Cardiac fibroblast (primary cell): Measurements from ENCODE around the gene METTL21C.
A peak's percentile ranks its signal among the peaks of the same experiment; 100 is the strongest.

Experiments
- DNase-seq, 2 donors: peaks; one replicate each; pipeline versions ENCODE4 v3.0.0 to v3.0.0-alpha.2; 2010; ENCODE audit warnings: low read depth in 2 of 2
- H3K4me3 ChIP-seq, 2 donors: replicated peaks in 1 of 2; 1 replicate in 1 of 2; 2 replicates in 1 of 2; pipeline ENCODE4 v1.5.1; 2011; ENCODE audit warnings: low read depth in 2 of 2, low read length in 2 of 2, mild to moderate bottlenecking in 2 of 2, moderate library complexity in 1 of 2
- CTCF ChIP-seq: IDR thresholded peaks from one replicate; pipeline ENCODE4 v1.5.1; 2011; ENCODE audit warnings: low read depth, mild to moderate bottlenecking, low read length, inconsistent platforms

Gene METTL21C

DNA sequence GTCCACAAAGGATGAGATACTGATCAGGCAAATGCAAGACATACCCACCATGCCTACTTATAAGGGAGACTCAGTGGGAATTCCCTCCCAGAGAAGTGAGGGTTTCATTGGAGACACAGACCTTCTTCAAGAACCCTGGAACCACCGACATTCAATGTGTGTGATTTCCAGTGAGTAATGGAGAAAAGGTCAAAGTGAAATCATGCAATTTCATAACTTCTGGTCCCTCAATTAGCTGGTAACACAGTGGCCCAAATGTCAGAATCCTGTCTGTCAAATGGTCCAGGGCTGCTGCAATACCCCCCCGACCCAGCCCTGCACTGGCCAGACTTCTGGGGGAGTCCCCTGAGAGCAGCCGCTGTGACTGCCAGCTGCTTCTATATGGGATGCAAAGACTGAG lies 4.7 kb upstream of the METTL21C start:
- DNase-seq: no peak
- TF ChIP-seq CTCF: no peak
- H3K4me3 ChIP-seq: no peak overlapping the region

DNA sequence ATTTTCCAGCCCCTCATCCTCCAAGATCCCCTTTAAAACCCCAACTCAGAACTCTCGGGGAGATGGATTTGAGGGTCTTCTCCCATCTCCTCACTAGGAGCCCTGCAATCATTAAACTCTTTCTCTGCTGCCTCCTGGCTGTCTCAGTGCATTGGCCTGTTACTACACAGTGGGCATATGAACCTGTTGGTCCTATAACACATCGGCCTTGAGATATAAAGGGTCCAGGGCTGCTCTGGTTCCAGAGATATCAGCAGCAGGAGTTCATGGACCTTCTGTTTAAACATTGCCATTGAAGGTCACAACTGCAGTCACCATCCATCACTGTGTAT lies 3.8 kb upstream of the METTL21C start:
- no peak overlapping the region for H3K4me3 ChIP-seq
- TF ChIP-seq CTCF: no peak
- no peak for DNase-seq

DNA sequence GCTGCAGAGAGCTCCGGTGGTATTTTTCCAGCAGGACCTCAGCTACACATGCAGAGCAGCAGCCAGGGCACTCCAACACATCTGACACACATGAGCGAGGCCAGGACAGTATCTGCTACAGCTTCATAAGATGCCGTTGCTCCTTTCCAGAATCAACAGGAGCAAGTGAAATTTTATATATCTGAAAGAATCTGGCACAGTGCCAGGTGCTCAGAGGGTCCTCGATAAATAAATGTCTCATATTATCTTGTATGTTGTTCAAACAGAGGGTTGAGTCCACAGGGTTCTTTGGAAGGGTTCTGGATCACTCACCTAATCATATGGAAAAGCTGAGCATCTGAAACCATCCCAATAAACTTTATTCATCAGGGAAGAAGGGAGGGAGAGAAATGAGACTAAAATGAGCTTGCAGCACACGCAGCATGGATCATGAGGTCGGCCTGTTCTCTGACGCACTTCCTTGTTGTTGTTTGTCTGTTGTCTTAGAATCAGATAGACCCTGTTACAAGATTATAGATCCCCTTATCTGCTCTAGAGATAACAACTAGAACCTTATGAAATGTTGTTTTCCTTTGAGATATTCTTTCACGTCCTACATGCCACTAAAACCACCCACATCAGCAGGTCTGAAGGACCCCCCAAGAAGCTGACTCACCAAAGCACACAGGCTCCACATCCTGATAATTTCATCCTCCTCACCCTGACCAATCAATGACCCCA lies 3.2 kb upstream of the METTL21C start:
- no peak overlapping the region for H3K4me3 ChIP-seq
- no peak for TF ChIP-seq CTCF
- no peak for DNase-seq

DNA sequence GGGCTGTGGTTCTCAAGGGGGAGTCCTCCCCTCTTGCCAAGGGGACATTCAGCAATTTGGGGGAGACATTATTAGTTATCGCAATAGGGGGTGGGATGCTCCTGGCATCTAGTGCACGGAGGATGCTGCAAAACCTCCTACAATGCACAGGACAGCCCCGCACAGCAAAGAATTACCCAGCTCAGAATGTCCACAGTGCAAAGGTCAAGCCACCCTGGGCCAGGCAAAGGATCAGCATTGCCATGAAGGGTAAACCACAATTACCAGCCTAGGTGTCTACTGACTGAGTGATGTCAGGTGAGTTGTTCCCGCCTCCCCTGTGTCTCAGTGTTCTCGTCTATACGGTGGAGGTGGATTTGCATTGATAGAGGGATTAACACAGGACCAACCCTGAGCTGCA lies 2.4 kb upstream of the METTL21C start:
- no peak overlapping the region for H3K4me3 ChIP-seq
- no peak for TF ChIP-seq CTCF
- no peak for DNase-seq

- no peak for TF ChIP-seq CTCF
- H3K4me3 ChIP-seq: no peak overlapping the region
- DNase-seq: no peak
Measured at GRCh38 chr13:102696465-102696864, 1.6 kb upstream of the METTL21C start.

DNA sequence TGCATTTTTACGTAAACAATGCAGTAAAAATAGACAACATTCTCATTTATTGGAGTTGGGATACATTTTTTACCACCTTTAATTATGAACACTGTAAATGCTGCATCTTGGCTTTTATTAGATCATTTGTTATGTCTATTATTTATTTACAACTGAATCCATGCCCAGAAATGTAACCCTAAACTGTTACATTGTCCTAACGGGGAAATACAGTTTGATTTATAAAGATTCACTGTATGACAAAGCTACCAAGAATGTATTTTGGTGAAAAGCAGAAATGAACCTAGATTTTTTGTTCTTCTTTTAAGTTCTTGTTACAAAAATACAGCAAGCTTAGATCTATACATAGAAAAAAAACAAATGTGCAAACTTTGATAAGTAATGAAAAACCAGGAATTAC lies 1.1 kb downstream of the METTL21C start:
- TF ChIP-seq CTCF: no peak
- DNase-seq: peak; percentile 14 to 31
- no peak overlapping the region for H3K4me3 ChIP-seq

DNA sequence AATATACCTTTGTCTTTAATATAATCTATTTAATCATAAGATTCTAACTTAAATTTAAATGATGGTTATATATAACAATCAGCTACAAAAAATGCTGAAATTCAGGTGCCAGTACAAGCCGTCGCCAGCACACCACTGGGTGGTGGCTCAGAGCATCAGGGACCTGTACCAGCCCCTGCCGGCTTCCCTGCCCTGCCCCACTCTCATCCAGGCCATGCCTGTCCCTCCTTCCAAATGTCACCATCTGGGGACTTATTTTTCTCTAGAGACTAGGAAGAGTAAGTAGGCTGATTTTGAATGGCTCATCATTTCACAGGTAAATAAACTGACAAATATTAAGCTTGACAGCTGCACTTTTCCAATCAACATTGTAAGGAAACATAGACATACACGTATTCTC lies 1.6 kb downstream of the METTL21C start:
- no peak for TF ChIP-seq CTCF
- DNase-seq: no peak
- H3K4me3 ChIP-seq: no peak overlapping the region
